ELR (cell line): Measurements from ENCODE around the gene GJC3.
"Not testable (repeated sequence)": the region's sequence is repeated elsewhere in the genome, so short reads cannot be mapped to it uniquely, and the experiment has no call there.

Source experiments
- DNase-seq: peaks from one replicate; pipeline ENCODE4 v3.0.0-alpha.2; 2015; ENCODE audit warnings: low read depth

Gene GJC3

GRCh38 chr7:99929730-99930053 lies 272 bp upstream of the GJC3 start:
- no peak for DNase-seq

DNA sequence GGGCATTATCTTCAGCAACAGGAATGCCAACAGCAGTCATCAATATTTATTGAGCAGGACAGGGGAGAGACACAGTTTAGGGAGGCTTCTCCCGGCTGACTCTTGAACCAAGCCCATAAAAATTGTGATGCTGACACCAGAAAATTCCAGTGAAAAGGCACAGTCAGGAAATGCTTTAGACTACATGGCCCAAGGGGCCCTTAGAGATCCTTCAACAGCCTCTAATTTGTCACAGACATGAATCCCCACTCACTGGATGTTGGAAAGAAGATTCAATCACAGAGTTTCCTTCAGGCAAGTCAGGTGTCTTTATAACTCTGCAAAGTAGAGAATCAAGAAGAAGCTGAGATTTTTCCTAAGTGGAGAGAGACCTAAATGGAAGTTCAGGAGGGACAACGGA lies 1.2 kb downstream of the GJC3 start:
- no peak for DNase-seq

DNA sequence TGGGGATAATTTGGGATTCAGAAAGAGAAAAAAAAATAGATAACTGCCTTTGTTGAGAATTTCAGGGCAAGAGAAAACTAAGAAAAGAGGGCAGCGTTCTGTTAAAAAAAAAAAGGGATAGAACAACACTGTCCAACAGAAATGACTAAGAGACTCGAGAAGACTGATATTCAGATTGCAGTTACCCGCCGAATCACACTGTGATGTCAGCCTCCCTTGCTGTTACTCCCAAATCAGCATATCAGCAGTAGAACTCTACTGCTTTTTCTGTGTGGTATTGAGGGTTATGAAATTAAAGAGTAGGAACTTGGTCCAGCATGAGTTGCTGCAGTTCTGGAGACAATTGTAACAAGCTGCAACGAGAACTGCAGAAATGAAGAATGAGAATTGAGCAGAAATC lies 1.9 kb downstream of the GJC3 start:
- DNase-seq, result no peak

- DNase-seq, result no peak
Observed at GRCh38 chr7:99926321-99926720, 3.1 kb downstream of the GJC3 start.

GRCh38 chr7:99923200-99923599 lies 6.2 kb downstream of the GJC3 start:
- DNase-seq, result no peak

GRCh38 chr7:99920149-99920548 lies 9.3 kb downstream of the GJC3 start:
- peak; percentile 23 for DNase-seq

DNA sequence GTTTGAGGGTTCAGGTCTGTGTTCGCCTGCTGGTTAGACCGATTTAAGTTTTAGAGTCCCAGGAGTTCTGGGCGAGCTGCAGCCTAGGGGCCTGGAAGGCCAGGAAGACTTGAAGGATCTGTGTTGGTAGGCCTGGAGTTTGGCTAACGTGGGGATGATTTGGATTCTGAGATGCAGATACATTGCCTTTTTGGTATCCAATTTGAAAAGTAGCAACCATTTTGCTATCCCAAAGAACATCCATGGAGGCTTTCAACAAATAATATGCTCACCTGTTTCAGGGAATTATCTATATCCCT lies 9.7 kb downstream of the GJC3 start:
- no peak for DNase-seq

GRCh38 chr7:99918959-99919813 lies 10.2 kb downstream of the GJC3 start, which contains the start of gene TRIM4:
Gene TRIM4 (minus strand): TSS chr7:99919530. CDS start chr7:99919401, 129 bp downstream.
- peak; percentile 92 for DNase-seq

- DNase-seq, result no peak
Observed at GRCh38 chr7:99910976-99911375, 18.4 kb downstream of the GJC3 start.

- no peak for DNase-seq
Observed at GRCh38 chr7:99901581-99901980, 27.8 kb downstream of the GJC3 start.

DNA sequence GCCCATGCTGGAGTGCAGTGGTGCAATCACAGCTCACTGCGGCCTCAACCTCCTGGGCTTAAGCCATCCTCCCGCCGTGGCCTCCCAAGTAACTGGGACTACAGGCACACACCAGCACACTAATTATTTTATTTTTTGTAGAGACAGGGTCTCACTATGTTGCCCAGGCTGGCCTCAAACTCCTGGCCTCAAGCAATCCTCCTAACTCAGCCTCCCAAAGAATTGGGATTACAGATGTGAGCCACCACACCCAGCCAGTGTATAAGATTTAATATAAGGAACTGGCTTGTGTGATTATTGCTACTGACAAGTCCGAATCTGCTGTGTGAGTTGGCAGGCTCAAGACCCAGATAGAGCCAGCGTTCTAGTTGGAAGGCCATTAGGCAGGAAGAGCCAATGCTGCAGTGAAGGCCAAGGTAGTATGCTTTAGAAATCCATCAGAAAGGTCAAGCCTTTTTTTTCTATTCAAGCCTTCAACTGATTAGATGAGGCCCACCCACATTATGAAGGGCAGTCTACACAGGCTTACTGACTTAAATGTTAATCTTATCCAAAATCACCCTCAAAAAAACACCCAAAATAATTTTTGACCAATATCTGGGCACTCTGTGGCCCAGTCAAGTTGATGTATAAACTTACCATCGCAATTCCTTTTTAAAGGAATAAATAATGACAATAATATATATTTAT lies 29.4 kb downstream of the GJC3 start:
- no peak for DNase-seq

GRCh38 chr7:99898836-99899235 lies 30.6 kb downstream of the GJC3 start:
- DNase-seq, result no peak

- DNase-seq, result no peak
Observed at GRCh38 chr7:99898023-99898357, 31.4 kb downstream of the GJC3 start.

GRCh38 chr7:99897322-99898022 lies 31.9 kb downstream of the GJC3 start:
- DNase-seq, result no peak

- no peak for DNase-seq
Observed at GRCh38 chr7:99894738-99895137, 34.7 kb downstream of the GJC3 start.

- no peak for DNase-seq
Observed at GRCh38 chr7:99893280-99893679, 36.1 kb downstream of the GJC3 start.

DNA sequence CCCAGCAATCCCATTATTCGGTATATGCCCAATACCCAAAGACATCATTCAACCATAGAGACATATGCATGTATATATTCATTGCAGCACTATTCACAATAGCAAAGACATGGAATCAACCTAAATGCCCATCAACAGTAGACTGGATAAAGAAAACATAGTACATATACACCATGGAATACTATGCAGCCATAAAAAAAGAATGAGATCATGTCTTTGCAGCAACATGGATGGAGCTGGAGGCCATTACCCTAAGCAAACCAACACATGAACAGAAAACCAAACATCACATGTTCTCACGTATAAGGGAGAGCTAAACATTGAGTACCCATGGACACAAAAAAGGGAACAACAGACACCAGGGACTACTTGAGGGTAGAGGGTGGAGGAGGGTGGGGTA lies 39.1 kb downstream of the GJC3 start:
- DNase-seq, result not testable (repeated sequence)

- DNase-seq, result not testable (repeated sequence)
Observed at GRCh38 chr7:99888366-99888765, 41.1 kb downstream of the GJC3 start.

GRCh38 chr7:99881370-99881769 lies 48.0 kb downstream of the GJC3 start:
- DNase-seq, result no peak

DNA sequence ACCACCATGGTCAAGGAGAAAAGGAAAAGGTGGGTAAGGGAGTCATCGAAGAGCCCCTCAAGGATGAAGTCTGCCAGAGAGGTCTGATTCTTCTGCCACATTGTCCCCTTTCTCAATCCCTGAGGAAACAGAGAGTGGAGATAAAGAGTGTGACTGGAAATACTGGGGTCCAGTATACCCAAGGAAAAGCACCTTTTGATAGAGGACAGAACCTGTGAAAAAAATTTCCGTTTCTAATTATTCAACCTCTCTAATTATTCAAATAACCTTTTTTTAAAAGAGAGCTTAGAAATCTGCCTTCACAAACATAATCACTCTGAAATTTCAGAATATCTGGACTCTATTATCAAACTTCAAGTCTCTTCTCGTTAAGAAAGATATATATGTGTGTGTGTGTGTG lies 52.5 kb downstream of the GJC3 start, which contains the start of gene OR2AE1:
OR2AE1 (minus strand) TSS at position 101 of the 400 bp plus-strand sequence; CDS start at position 101, 0 bp downstream.
- no peak for DNase-seq

- no peak for DNase-seq
Observed at GRCh38 chr7:99876491-99876890, 52.9 kb downstream of the GJC3 start.
